H1 (cell line): ENCODE results near the gene CEP83. TPM values are rescaled to one million over a fixed set of nuclear protein-coding genes. Genes with fewer than 3 reads are reported as not detected.

Experiments
- CTCF ChIA-PET: fragments of 300-600 bp; sonication (Branson Sonifier 250); formaldehyde crosslinking; loops from one replicate; lab custom pipeline; 2021; ENCODE audit not compliant: partially characterized antibody; lab: Charles Lee
- POLR2A ChIA-PET: fragments of 300-600 bp; sonication (Branson Sonifier 250); formaldehyde crosslinking; loops from one replicate; lab custom pipeline; 2021; ENCODE audit warnings: inconsistent platforms; ENCODE audit not compliant: partially characterized antibody; lab: Charles Lee
- DNase-seq, 2 experiments: peaks; one replicate each; pipeline versions ENCODE4 v3.0.0 to v3.0.0-alpha.2; 2010 to 2022; ENCODE audit warnings: low spot score in 2 of 2, low read depth in 1 of 2, mixed read lengths in 1 of 2
- FAIRE-seq: peaks from 2 replicates; lab custom pipeline; 2011; peaks lifted over from hg19 to GRCh38; lab: Jason Lieb, UNC
- H2AFZ ChIP-seq: 2 replicates; pipeline ENCODE4 v1.8.1; 2012; ENCODE audit warnings: low read length, inconsistent platforms
- H2AK5ac ChIP-seq: 2 replicates; pipeline ENCODE4 v1.6.1; 2013; ENCODE audit warnings: low read depth, low read length
- H2BK120ac ChIP-seq: replicated peaks from 2 replicates; pipeline ENCODE3; 2013; ENCODE audit warnings: low read depth, low read length, inconsistent platforms
- H2BK12ac ChIP-seq: 2 replicates; pipeline ENCODE4 v1.6.1; 2013; ENCODE audit warnings: low read depth, low read length
- H2BK15ac ChIP-seq: 2 replicates; pipeline ENCODE4 v1.6.1; 2013; ENCODE audit warnings: low read length
- H2BK20ac ChIP-seq: 2 replicates; pipeline ENCODE4 v1.6.1; 2013; ENCODE audit warnings: low read length
- H2BK5ac ChIP-seq: 2 replicates; pipeline ENCODE4 v1.6.1; 2013; ENCODE audit warnings: low read depth, low read length
- H3K14ac ChIP-seq: 2 replicates; pipeline ENCODE4 v1.6.1; 2013; ENCODE audit warnings: inconsistent platforms; ENCODE audit not compliant: insufficient read length
- H3K18ac ChIP-seq: 2 replicates; pipeline ENCODE4 v1.6.1; 2013; ENCODE audit warnings: low read length; ENCODE audit errors: extremely low read depth
- H3K23ac ChIP-seq: 2 replicates; pipeline ENCODE4 v1.6.1; 2013; ENCODE audit warnings: inconsistent platforms; ENCODE audit not compliant: insufficient read length
- H3K23me2 ChIP-seq: 2 replicates; pipeline ENCODE4 v1.6.1; 2013; ENCODE audit warnings: low read depth, low read length
- H3K27ac ChIP-seq: 2 replicates; pipeline ENCODE4 v1.6.1; 2011; ENCODE audit warnings: low read depth, low read length, inconsistent platforms
- H3K27me3 ChIP-seq, 4 experiments: replicated peaks in 1 of 4; 1 replicate in 1 of 4; 2 replicates in 3 of 4; pipeline versions ENCODE4 v1.6.1 to v1.8.1; 2011 to 2013; ENCODE audit warnings: low read length in 3 of 4, mild to moderate bottlenecking in 3 of 4, inconsistent platforms in 2 of 4, mixed read lengths in 2 of 4, moderate library complexity in 1 of 4; ENCODE audit not compliant: control insufficient read depth in 3 of 4, insufficient read depth in 3 of 4; ENCODE audit errors: extremely low read depth in 1 of 4
- H3K36me3 ChIP-seq, 4 experiments: 2 replicates each; pipeline versions ENCODE4 v1.6.1 to v1.8.1; 2011 to 2013; ENCODE audit warnings: mild to moderate bottlenecking in 4 of 4, low read length in 3 of 4, moderate library complexity in 2 of 4, control low read depth in 1 of 4, inconsistent platforms in 1 of 4; ENCODE audit not compliant: insufficient read depth in 4 of 4, control insufficient read depth in 2 of 4
- H3K4ac ChIP-seq: replicated peaks from 2 replicates; pipeline ENCODE3; 2013; ENCODE audit warnings: low read length, low read depth, mixed read lengths, inconsistent platforms; ENCODE audit not compliant: insufficient read length
- H3K4me1 ChIP-seq, 4 experiments: replicated peaks in 1 of 4; 1 replicate in 1 of 4; 2 replicates in 3 of 4; pipeline versions ENCODE4 v1.6.1 to v1.8.1; 2011 to 2013; ENCODE audit warnings: low read length in 3 of 4, inconsistent platforms in 2 of 4, mixed read lengths in 1 of 4; ENCODE audit not compliant: insufficient read depth in 4 of 4, control insufficient read depth in 3 of 4
- H3K4me2 ChIP-seq, 2 experiments: 2 replicates each; pipeline versions ENCODE4 v1.6.1 to v1.8.1; 2011 to 2013; ENCODE audit warnings: low read depth in 2 of 2, low read length in 2 of 2, control low read depth in 1 of 2, inconsistent platforms in 1 of 2, mild to moderate bottlenecking in 1 of 2; ENCODE audit not compliant: insufficient read depth in 1 of 2
- H3K4me3 ChIP-seq, 4 experiments: fragments of 200-600, 300-600 bp in 1 of 4; sonication (generic), shearing (Covaris generic), sonication (Bioruptor Twin) in 1 of 4; 2 replicates each; pipeline versions ENCODE4 v1.5.1 to v1.8.1; 2011 to 2016; ENCODE audit warnings: low read length in 4 of 4, low read depth in 3 of 4, control low read depth in 2 of 4, inconsistent platforms in 2 of 4, mild to moderate bottlenecking in 2 of 4, mixed read lengths in 1 of 4, moderate library complexity in 1 of 4; ENCODE audit not compliant: insufficient read depth in 2 of 4; ENCODE audit errors: extremely low read depth in 1 of 4
- H3K56ac ChIP-seq: replicated peaks from 2 replicates; pipeline ENCODE3; 2013; ENCODE audit warnings: low read depth, mild to moderate bottlenecking, mixed read lengths, low read length, inconsistent platforms; ENCODE audit not compliant: insufficient read length
- H3K79me1 ChIP-seq: 2 replicates; pipeline ENCODE4 v1.6.1; 2013; ENCODE audit warnings: low read depth, low read length, control low read depth
- H3K79me2 ChIP-seq, 2 experiments: 2 replicates each; pipeline versions ENCODE4 v1.6.1 to v1.8.1; 2012 to 2013; ENCODE audit warnings: low read length in 2 of 2, mild to moderate bottlenecking in 2 of 2, inconsistent platforms in 1 of 2; ENCODE audit not compliant: insufficient read depth in 2 of 2, control insufficient read depth in 1 of 2
- H3K9ac ChIP-seq, 4 experiments: replicated peaks in 1 of 4; 1 replicate in 1 of 4; 2 replicates in 3 of 4; pipeline versions ENCODE4 v1.6.1 to v1.8.1; 2011 to 2013; ENCODE audit warnings: low read depth in 3 of 4, low read length in 3 of 4, control low read depth in 2 of 4, mild to moderate bottlenecking in 2 of 4, moderate library complexity in 2 of 4, inconsistent platforms in 1 of 4; ENCODE audit errors: extremely low read depth in 1 of 4
- H3K9me3 ChIP-seq, 2 experiments: 2 replicates each; pipeline versions ENCODE4 v1.6.1 to v1.8.1; 2012 to 2013; ENCODE audit warnings: mild to moderate bottlenecking in 2 of 2, moderate library complexity in 2 of 2, control low read depth in 1 of 2, inconsistent platforms in 1 of 2, low read depth in 1 of 2, low read length in 1 of 2, mixed read lengths in 1 of 2; ENCODE audit not compliant: insufficient read depth in 2 of 2
- H4K20me1 ChIP-seq, 2 experiments: replicated peaks in 1 of 2; 2 replicates each; pipeline versions ENCODE3 to v1.8.1; 2011 to 2013; ENCODE audit warnings: inconsistent platforms in 2 of 2, low read length in 2 of 2, mild to moderate bottlenecking in 1 of 2; ENCODE audit not compliant: insufficient read depth in 2 of 2, control insufficient read depth in 1 of 2
- H4K5ac ChIP-seq: 2 replicates; pipeline ENCODE4 v1.6.1; 2013; ENCODE audit warnings: low read length, low read depth, mixed read lengths, inconsistent platforms; ENCODE audit not compliant: insufficient read length
- H4K8ac ChIP-seq: 2 replicates; pipeline ENCODE4 v1.8.0; 2013; ENCODE audit warnings: mild to moderate bottlenecking, moderate library complexity, low read length, inconsistent platforms; ENCODE audit not compliant: insufficient read depth; ENCODE audit errors: extremely low read depth
- H4K91ac ChIP-seq: replicated peaks from 2 replicates; pipeline ENCODE3; 2013; ENCODE audit warnings: low read length, mixed read lengths, inconsistent platforms; ENCODE audit not compliant: insufficient read length
- FOSL1 ChIP-seq: IDR thresholded peaks from 2 replicates; pipeline ENCODE4 v1.6.1; 2011; ENCODE audit warnings: mild to moderate bottlenecking, low read depth, low read length, moderate library complexity; ENCODE audit not compliant: insufficient read depth
- TAF1 ChIP-seq: IDR thresholded peaks from 2 replicates; pipeline ENCODE4 v1.6.1; 2011; ENCODE audit warnings: mild to moderate bottlenecking, low read depth, low read length
- YY1 ChIP-seq: IDR thresholded peaks from 2 replicates; pipeline ENCODE4 v1.6.1; 2011; ENCODE audit warnings: low read depth, mild to moderate bottlenecking, low read length
- ZNF274 ChIP-seq: IDR thresholded peaks from 2 replicates; pipeline ENCODE4 v1.7.0; 2012; ENCODE audit warnings: low read length, borderline replicate concordance; ENCODE audit errors: extremely low read depth
- WGBS, 2 experiments: shearing (Covaris generic) in 1 of 2; methylation state at CpG; one replicate each; pipeline versions ENCODE4 v1.1.6 to v1.1.7; 2013 to 2015; ENCODE audit warnings: low lambda C conversion rate in 2 of 2, mixed read lengths in 2 of 2, inconsistent platforms in 1 of 2, low coverage in 1 of 2, missing lambda C conversion rate in 1 of 2; ENCODE audit not compliant: insufficient replicate concordance in 2 of 2, insufficient coverage in 1 of 2, insufficient read length in 1 of 2; ENCODE audit errors: extremely low coverage in 1 of 2, missing lambda C conversion rate in 1 of 2; 5-methylcytosine and 5-hydroxymethylcytosine counted together
- polyA plus RNA-seq, 7 experiments: library from polyadenylated mRNA; depleted of rRNA in 3 of 7; stranded (reverse) in 5 of 7; unstranded in 2 of 7; fragments of >200 nt in 5 of 7; fragments of 200-250 nt in 2 of 7; gene quantifications; 1 replicate in 5 of 7; 2 replicates in 1 of 7; 4 replicates in 1 of 7; pipeline versions ENCODE4 v1.2.1 to v1.2.3, GENCODE V29; 2011 to 2013; ENCODE audit warnings: missing spikeins in 2 of 7, mixed read lengths in 2 of 7
- total RNA-seq: library from RNA; stranded (reverse); fragmentation: NEBNext Ultra II Directional; extraction: Animal tissue kit (Norgen Biotek cat#: 25700); gene quantifications from 2 replicates; pipeline ENCODE4 v1.2.1, GENCODE V29; 2021

Gene CEP83
- total and polyA plus RNA-seq, 2 of the 8 experiments (the other 6 are each of a cell fraction or from before 2014, with no cell fraction given) = 6.0 to 25.8 TPM

DNA sequence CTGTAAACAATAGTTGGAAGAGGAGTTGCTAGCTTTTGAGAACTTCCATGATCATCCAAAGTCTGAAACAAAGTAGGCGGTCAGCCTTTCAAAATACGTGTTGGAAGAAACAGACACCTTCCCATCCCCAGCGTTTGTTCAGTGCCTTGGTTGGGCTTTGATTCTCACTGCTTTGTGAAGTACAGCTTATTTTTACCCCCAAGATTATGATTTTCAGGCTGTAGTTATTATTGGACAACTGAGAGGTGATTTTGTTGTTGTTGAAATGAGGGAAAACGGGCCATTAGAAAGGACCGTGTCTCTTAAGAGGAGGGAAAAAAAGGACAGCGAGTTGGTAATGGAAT lies 921 bp upstream of the CEP83 start:
- H3K79me2 ChIP-seq = peaks cover 0 to 31% of the 10 kb centered on the region in 2 experiments; a peak in 3 of 4 replicates
- FAIRE-seq (no peak), DNase-seq (no peak)
- H3K9me3 ChIP-seq = no peaks in the 10 kb centered on the region
- H4K5ac ChIP-seq = no peak overlapping the region
- no peak overlapping the region for H4K8ac ChIP-seq
- no peak overlapping the region for H2AK5ac ChIP-seq
- peak overlapping the region; percentile 22 to 71 (median 68); a peak in 5 of 7 replicates for H3K9ac ChIP-seq
- no peak overlapping the region for H2BK12ac ChIP-seq
- no peak overlapping the region for H3K14ac ChIP-seq
- H4K20me1 ChIP-seq = no peaks in the 10 kb centered on the region
- no peaks in the 10 kb centered on the region for H3K79me1 ChIP-seq
- no peak overlapping the region for H2BK5ac ChIP-seq
- peak overlapping the region; percentile 30 for H2AFZ ChIP-seq
- H3K4me1 ChIP-seq = peaks cover 0 to 6% (median 0%) of the 10 kb centered on the region in 4 experiments; a peak in 4 of 7 replicates
- peak overlapping the region; percentile 68 to 85 (median 82) for H3K4me3 ChIP-seq
- peak overlapping the region; percentile 93; the same call in 1 of the 2 replicates for H3K18ac ChIP-seq
- peak overlapping the region; percentile 81 to 97 for H3K4me2 ChIP-seq
- H3K27me3 ChIP-seq = no peaks in the 10 kb centered on the region; a peak in 2 of 7 replicates
- H3K36me3 ChIP-seq = no peaks in the 10 kb centered on the region
- H4K91ac ChIP-seq = no peak overlapping the region
- POLR2A ChIA-PET = no interaction called here
- 50% methylated on average over 6 of the region's 6 CpGs; no CpG with 5 or more reads in 1 of the 2 experiments for WGBS, 2 experiments
- no peak overlapping the region for H3K4ac ChIP-seq
- no peak overlapping the region for H3K27ac ChIP-seq
- H3K23ac ChIP-seq = no peak overlapping the region
- H3K23me2 ChIP-seq = peaks cover 10% of the 10 kb centered on the region; the same call in 1 of the 2 replicates
- CTCF ChIA-PET = interaction anchor here (0.8 kb wide), 1 partner anchor 292 kb away, joined by 3 read pairs; no protein-coding TSS in a partner anchor
- H3K56ac ChIP-seq = no peak overlapping the region
- H2BK120ac ChIP-seq = no peak overlapping the region
- H2BK15ac ChIP-seq = no peak overlapping the region
- H2BK20ac ChIP-seq = no peak overlapping the region
- TF ChIP-seq YY1 (no peak), TAF1 (no peak), ZNF274 (no peak), FOSL1 (no peak)
